Measurements from ENCODE around the gene SIGLEC11. TPM values are rescaled to one million over a fixed set of nuclear protein-coding genes. Genes with fewer than 3 reads are reported as not detected.

The SIGLEC11 gene
- total and polyA plus RNA-seq, 2 experiments from 2014 or later: not detected

DNA sequence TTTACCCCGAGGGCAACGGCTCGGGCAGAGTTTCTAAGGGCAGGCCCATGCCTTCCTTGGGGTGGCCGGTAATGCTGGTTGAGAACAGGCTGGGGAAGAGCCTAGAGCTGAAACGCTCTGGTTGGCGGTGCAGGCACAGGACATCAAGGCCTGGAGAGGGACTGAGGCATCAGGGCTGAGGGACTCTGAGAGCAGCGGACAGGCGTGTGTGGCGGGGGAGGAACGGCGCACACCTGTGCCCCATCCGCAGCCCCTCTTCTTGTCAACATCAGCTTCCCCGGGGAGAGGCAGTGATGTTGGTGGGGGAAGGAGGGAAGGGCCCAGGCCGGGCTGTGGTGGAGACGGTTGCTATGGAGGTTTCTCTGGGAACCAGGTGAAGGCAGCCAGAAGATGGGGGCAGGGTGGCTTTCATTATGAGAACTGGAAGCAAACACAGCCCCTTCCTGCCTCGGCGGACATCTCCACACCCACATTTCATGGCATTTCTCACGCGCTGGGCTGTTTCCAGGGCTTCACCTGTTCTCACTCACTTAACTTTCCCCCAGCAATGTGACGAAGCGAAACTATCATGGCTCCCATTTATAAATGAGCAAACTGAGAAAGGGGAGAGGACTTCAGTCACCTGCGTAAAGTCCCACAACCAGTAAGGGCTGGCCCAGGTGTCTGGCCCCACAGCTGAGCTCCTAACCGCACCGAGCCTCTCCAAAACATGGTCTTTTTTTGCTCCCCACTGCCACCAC, 40.2 kb downstream of the SIGLEC11 start:
- peaks cover 13% of the 10 kb centered on the region; the same call in 1 of the 2 replicates for H3F3A ChIP-seq (replicated peaks; ENCODE audit: low read depth)
- H3K36me3 Mint-ChIP-seq (ENCODE audit: low read depth): peaks cover 82% of the 10 kb centered on the region
- ATAC-seq: no peak

DNA sequence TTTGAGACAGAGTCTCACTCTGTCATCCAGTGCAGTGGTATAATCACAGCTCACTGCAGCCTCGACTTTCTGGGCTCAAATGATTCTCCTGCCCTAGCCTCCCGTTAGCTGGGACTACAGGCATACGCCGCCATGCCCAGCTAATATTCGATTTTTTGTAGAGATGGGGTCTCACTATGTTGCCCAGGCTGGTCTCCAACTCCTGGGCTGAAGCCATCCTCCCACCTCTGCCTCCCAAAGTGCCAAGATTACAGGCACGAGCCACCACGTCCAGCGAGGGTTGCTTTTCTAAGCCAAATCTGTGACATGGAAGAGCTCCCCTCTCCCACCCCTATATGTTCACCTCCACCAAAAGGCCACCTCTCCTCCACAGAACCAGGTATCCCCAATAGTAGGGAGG, 42.9 kb downstream of the SIGLEC11 start:
- 0 out of 2 replicates have a peak, but pooled peaks cover 15% of the 10 kb centered on the region for H3F3A ChIP-seq (replicated peaks; ENCODE audit: low read depth)
- peaks cover 92% of the 10 kb centered on the region for H3K79me2 ChIP-seq (replicated peaks; ENCODE audit: insufficient read depth)
- Mint-ChIP-seq H3K4me3 (no peak overlapping the region), H3K4me1 (peaks cover 35% of the 10 kb centered on the region), H3K9me3 (peaks cover 5% of the 10 kb centered on the region), H3K27ac (no peak overlapping the region), H3K27me3 (ENCODE audit: insufficient read depth, low read depth, poor library complexity) (peaks cover 28% of the 10 kb centered on the region), H3K36me3 (ENCODE audit: low read depth) (peaks cover 81% of the 10 kb centered on the region)
- peaks cover 74% of the 10 kb centered on the region for H4K20me1 ChIP-seq (replicated peaks; ENCODE audit: insufficient read depth)
- no peaks in the 10 kb centered on the region for H3K27me3 ChIP-seq (ENCODE audit: insufficient read depth)
- no peak overlapping the region for H3K4me2 ChIP-seq
- H3K27ac ChIP-seq (ENCODE audit: low read depth): no peak overlapping the region
- H3K4me3 ChIP-seq: no peak overlapping the region
- no peak overlapping the region for H2AFZ ChIP-seq
- no peaks in the 10 kb centered on the region for H3K9me2 ChIP-seq (ENCODE audit: insufficient read depth)
- no peak for ATAC-seq
- DNase-seq (ENCODE audit: low spot score): no peak
- peaks cover 5% of the 10 kb centered on the region; the same call in 1 of the 2 replicates for H3K4me1 ChIP-seq (ENCODE audit: insufficient read depth)
- H3K36me3 ChIP-seq (ENCODE audit: insufficient read depth): peaks cover 7% of the 10 kb centered on the region; the same call in 1 of the 2 replicates
- TF ChIP-seq, protein P1, sequence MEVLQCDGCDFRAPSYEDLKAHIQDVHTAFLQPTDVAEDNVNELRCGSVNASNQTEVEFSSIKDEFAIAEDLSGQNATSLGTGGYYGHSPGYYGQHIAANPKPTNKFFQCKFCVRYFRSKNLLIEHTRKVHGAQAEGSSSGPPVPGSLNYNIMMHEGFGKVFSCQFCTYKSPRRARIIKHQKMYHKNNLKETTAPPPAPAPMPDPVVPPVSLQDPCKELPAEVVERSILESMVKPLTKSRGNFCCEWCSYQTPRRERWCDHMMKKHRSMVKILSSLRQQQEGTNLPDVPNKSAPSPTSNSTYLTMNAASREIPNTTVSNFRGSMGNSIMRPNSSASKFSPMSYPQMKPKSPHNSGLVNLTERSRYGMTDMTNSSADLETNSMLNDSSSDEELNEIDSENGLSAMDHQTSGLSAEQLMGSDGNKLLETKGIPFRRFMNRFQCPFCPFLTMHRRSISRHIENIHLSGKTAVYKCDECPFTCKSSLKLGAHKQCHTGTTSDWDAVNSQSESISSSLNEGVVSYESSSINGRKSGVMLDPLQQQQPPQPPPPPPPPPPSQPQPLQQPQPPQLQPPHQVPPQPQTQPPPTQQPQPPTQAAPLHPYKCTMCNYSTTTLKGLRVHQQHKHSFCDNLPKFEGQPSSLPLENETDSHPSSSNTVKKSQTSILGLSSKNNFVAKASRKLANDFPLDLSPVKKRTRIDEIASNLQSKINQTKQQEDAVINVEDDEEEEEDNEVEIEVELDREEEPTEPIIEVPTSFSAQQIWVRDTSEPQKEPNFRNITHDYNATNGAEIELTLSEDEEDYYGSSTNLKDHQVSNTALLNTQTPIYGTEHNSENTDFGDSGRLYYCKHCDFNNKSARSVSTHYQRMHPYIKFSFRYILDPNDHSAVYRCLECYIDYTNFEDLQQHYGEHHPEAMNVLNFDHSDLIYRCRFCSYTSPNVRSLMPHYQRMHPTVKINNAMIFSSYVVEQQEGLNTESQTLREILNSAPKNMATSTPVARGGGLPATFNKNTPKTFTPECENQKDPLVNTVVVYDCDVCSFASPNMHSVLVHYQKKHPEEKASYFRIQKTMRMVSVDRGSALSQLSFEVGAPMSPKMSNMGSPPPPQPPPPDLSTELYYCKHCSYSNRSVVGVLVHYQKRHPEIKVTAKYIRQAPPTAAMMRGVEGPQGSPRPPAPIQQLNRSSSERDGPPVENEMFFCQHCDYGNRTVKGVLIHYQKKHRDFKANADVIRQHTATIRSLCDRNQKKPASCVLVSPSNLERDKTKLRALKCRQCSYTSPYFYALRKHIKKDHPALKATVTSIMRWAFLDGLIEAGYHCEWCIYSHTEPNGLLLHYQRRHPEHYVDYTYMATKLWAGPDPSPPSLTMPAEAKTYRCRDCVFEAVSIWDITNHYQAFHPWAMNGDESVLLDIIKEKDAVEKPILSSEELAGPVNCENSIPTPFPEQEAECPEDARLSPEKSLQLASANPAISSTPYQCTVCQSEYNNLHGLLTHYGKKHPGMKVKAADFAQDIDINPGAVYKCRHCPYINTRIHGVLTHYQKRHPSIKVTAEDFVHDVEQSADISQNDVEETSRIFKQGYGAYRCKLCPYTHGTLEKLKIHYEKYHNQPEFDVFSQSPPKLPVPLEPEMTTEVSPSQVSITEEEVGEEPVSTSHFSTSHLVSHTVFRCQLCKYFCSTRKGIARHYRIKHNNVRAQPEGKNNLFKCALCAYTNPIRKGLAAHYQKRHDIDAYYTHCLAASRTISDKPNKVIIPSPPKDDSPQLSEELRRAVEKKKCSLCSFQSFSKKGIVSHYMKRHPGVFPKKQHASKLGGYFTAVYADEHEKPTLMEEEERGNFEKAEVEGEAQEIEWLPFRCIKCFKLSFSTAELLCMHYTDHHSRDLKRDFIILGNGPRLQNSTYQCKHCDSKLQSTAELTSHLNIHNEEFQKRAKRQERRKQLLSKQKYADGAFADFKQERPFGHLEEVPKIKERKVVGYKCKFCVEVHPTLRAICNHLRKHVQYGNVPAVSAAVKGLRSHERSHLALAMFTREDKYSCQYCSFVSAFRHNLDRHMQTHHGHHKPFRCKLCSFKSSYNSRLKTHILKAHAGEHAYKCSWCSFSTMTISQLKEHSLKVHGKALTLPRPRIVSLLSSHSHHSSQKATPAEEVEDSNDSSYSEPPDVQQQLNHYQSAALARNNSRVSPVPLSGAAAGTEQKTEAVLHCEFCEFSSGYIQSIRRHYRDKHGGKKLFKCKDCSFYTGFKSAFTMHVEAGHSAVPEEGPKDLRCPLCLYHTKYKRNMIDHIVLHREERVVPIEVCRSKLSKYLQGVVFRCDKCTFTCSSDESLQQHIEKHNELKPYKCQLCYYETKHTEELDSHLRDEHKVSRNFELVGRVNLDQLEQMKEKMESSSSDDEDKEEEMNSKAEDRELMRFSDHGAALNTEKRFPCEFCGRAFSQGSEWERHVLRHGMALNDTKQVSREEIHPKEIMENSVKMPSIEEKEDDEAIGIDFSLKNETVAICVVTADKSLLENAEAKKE (CRISPR knock-in tag; IDR thresholded peaks at IDR 0.05): no peak
- TF ChIP-seq EZH2 (IDR thresholded peaks at IDR 0.05; ENCODE audit: low read depth, unreplicated experiment) (no peak), JUNB (IDR thresholded peaks at IDR 0.05; ENCODE audit: unreplicated experiment) (no peak)

More for the DNA sequence above, 40.2 kb downstream of the SIGLEC11 start:
- peaks cover 98% of the 10 kb centered on the region for H3K79me2 ChIP-seq (replicated peaks; ENCODE audit: insufficient read depth)
- H3K4me1 ChIP-seq (ENCODE audit: insufficient read depth): peaks cover 5% of the 10 kb centered on the region; the same call in 1 of the 2 replicates
- no peak overlapping the region for H3K4me3 ChIP-seq
- H4K20me1 ChIP-seq (replicated peaks; ENCODE audit: insufficient read depth): peaks cover 67% of the 10 kb centered on the region
- no peak overlapping the region for H3K27ac ChIP-seq (ENCODE audit: low read depth)
- H3K36me3 ChIP-seq (ENCODE audit: insufficient read depth): peaks cover 13% of the 10 kb centered on the region; the same call in 1 of the 2 replicates
- no peaks in the 10 kb centered on the region for H3K9me2 ChIP-seq (ENCODE audit: insufficient read depth)
- H3K27ac Mint-ChIP-seq: peak overlapping the region; percentile 65; the same call in 1 of the 2 replicates
- no peak for DNase-seq (ENCODE audit: low spot score)
- TF ChIP-seq EZH2 (IDR thresholded peaks at IDR 0.05; ENCODE audit: low read depth, unreplicated experiment) (no peak), STAT1 (IDR thresholded peaks at IDR 0.05; ENCODE audit: unreplicated experiment) (no peak), CREB1 (CRISPR knock-in tag; IDR thresholded peaks at IDR 0.05; ENCODE audit: low read depth) (no peak), POLR2AphosphoS5 (IDR thresholded peaks at IDR 0.05; ENCODE audit: low read depth) (no peak), EZH2phosphoT487 (IDR thresholded peaks at IDR 0.05; ENCODE audit: unreplicated experiment) (no peak), JUNB (IDR thresholded peaks at IDR 0.05; ENCODE audit: unreplicated experiment) (no peak), ZNF114 (CRISPR knock-in tag; IDR thresholded peaks at IDR 0.05) (no peak)
- TF ChIP-seq, protein P2, sequence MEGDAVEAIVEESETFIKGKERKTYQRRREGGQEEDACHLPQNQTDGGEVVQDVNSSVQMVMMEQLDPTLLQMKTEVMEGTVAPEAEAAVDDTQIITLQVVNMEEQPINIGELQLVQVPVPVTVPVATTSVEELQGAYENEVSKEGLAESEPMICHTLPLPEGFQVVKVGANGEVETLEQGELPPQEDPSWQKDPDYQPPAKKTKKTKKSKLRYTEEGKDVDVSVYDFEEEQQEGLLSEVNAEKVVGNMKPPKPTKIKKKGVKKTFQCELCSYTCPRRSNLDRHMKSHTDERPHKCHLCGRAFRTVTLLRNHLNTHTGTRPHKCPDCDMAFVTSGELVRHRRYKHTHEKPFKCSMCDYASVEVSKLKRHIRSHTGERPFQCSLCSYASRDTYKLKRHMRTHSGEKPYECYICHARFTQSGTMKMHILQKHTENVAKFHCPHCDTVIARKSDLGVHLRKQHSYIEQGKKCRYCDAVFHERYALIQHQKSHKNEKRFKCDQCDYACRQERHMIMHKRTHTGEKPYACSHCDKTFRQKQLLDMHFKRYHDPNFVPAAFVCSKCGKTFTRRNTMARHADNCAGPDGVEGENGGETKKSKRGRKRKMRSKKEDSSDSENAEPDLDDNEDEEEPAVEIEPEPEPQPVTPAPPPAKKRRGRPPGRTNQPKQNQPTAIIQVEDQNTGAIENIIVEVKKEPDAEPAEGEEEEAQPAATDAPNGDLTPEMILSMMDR (conservative IDR thresholded peaks at IDR 0.05; ENCODE audit: low read depth in 2 of 2): no peak
- TF ChIP-seq, protein P3, sequence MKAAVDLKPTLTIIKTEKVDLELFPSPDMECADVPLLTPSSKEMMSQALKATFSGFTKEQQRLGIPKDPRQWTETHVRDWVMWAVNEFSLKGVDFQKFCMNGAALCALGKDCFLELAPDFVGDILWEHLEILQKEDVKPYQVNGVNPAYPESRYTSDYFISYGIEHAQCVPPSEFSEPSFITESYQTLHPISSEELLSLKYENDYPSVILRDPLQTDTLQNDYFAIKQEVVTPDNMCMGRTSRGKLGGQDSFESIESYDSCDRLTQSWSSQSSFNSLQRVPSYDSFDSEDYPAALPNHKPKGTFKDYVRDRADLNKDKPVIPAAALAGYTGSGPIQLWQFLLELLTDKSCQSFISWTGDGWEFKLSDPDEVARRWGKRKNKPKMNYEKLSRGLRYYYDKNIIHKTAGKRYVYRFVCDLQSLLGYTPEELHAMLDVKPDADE (IDR thresholded peaks at IDR 0.05): no peak
- H2AFZ ChIP-seq: no peak overlapping the region
- H3K9me3 Mint-ChIP-seq: peaks cover 2% of the 10 kb centered on the region; the same call in 1 of the 3 replicates
- no peak overlapping the region; the same call in 2 of the 3 replicates for H3K4me3 Mint-ChIP-seq
- H3K27me3 Mint-ChIP-seq (ENCODE audit: insufficient read depth, low read depth, poor library complexity): peaks cover 31% of the 10 kb centered on the region
- H3K27me3 ChIP-seq (ENCODE audit: insufficient read depth): no peaks in the 10 kb centered on the region
- peaks cover 50% of the 10 kb centered on the region for H3K4me1 Mint-ChIP-seq
- H3K4me2 ChIP-seq: no peak overlapping the region
